HepG2 (cell line): ENCODE results near the gene PCSK5. TPM values are rescaled to one million over a fixed set of nuclear protein-coding genes. Genes with fewer than 3 reads are reported as not detected.

Experiments
- ATAC-seq: fragments of 200-7000 bp; cut with Tn5 transposase; 3 replicates; pipeline ENCODE4 v1.9.1; 2020; ENCODE audit warnings: mild to moderate bottlenecking, moderate library complexity
- BruUV-seq: library from RNA; stranded (reverse); fragments of 400-500 nt; replicated peaks from 2 replicates; lab custom pipeline; 2021; lab: Mats Ljungman, UMichigan
- CTCF ChIA-PET: fragments of 300-600 bp; formaldehyde crosslinking; extraction: SDS; loops from one replicate; lab custom pipeline; 2021; ENCODE audit warnings: low total read pairs, inconsistent platforms, low intra/inter-chr PET ratio; lab: Yijun Ruan, JAX
- POLR2A ChIA-PET: fragments of 350-600 bp; sonication (Branson Sonifier 250); formaldehyde crosslinking; loops from one replicate; lab custom pipeline; 2020; ENCODE audit warnings: antibody characterized with exemption, inconsistent platforms; lab: Yijun Ruan, JAX
- DNase-seq: peaks from one replicate; pipeline ENCODE4 v3.0.0-alpha.2; 2015; ENCODE audit warnings: low spot score
- FAIRE-seq: peaks from 3 replicates; lab custom pipeline; 2011; peaks lifted over from hg19 to GRCh38; lab: Jason Lieb, UNC
- H2AFZ ChIP-seq: one replicate; pipeline ENCODE4 v1.6.1; 2011; ENCODE audit warnings: low read length, inconsistent platforms
- H3K27ac ChIP-seq: fragments of 300-600 bp; 3 replicates; pipeline ENCODE4 v1.8.0; 2011; ENCODE audit warnings: mixed run types, mild to moderate bottlenecking, mixed read lengths, low read length, inconsistent platforms; ENCODE audit not compliant: insufficient read depth; ENCODE audit errors: extremely low read length
- H3K27me3 ChIP-seq, 2 experiments: fragments of 200-600 bp in 1 of 2; 2 replicates in 1 of 2; 3 replicates in 1 of 2; pipeline versions ENCODE4 v1.6.0 to v1.8.0; 2011; ENCODE audit warnings: low read length in 2 of 2, mild to moderate bottlenecking in 2 of 2, moderate library complexity in 2 of 2, inconsistent platforms in 1 of 2; ENCODE audit not compliant: insufficient read depth in 2 of 2, control insufficient read depth in 1 of 2
- H3K36me3 ChIP-seq, 2 experiments: fragments of 200-600 bp in 1 of 2; replicated peaks in 1 of 2; 2 replicates in 1 of 2; 3 replicates in 1 of 2; pipeline versions ENCODE4 v1.5.1 to v1.8.0; 2011; ENCODE audit warnings: low read length in 2 of 2, inconsistent platforms in 1 of 2; ENCODE audit not compliant: insufficient read depth in 2 of 2, control insufficient read depth in 1 of 2
- H3K4me1 ChIP-seq: 2 replicates; pipeline ENCODE4 v1.5.1; 2012; ENCODE audit warnings: low read length, inconsistent platforms; ENCODE audit not compliant: insufficient read depth
- H3K4me2 ChIP-seq: 2 replicates; pipeline ENCODE4 v1.6.0; 2011; ENCODE audit warnings: low read depth, low read length, inconsistent platforms
- H3K4me3 ChIP-seq, 3 experiments: fragments of 200-600 bp in 1 of 3; sonication (generic), shearing (Covaris generic) in 1 of 3; replicated peaks in 1 of 3; 2 replicates each; pipeline ENCODE4 v1.5.1; 2011 to 2016; ENCODE audit warnings: low read length in 3 of 3, inconsistent platforms in 2 of 3, low read depth in 2 of 3, mild to moderate bottlenecking in 2 of 3, control low read depth in 1 of 3, mixed read lengths in 1 of 3; ENCODE audit not compliant: insufficient read depth in 1 of 3
- H3K79me2 ChIP-seq: one replicate; pipeline ENCODE4 v1.6.1; 2011; ENCODE audit warnings: low read length, inconsistent platforms; ENCODE audit not compliant: insufficient read depth
- H3K9ac ChIP-seq: 2 replicates; pipeline ENCODE4 v1.6.0; 2011; ENCODE audit warnings: mild to moderate bottlenecking, low read depth, low read length, inconsistent platforms; ENCODE audit not compliant: insufficient read depth
- H3K9me3 ChIP-seq: 2 replicates; pipeline ENCODE4 v1.5.1; 2012; ENCODE audit warnings: mild to moderate bottlenecking, low read length
- H4K20me1 ChIP-seq: 2 replicates; pipeline ENCODE4 v1.6.0; 2011; ENCODE audit warnings: inconsistent platforms, mild to moderate bottlenecking, low read length, moderate library complexity; ENCODE audit not compliant: insufficient read depth
- CHD2 ChIP-seq: IDR thresholded peaks from 2 replicates; pipeline ENCODE4 v1.6.1; 2011; ENCODE audit warnings: low read depth, low read length, improper control_type of control experiment
- GATAD1 ChIP-seq: IDR thresholded peaks from 2 replicates; pipeline ENCODE4 v1.6.1; 2016; ENCODE audit warnings: missing genetic modification reagents, missing compliant biosample characterization
- KDM6A ChIP-seq: IDR thresholded peaks from 2 replicates; pipeline ENCODE4 v1.6.1; 2016; ENCODE audit warnings: low read depth
- MAFF ChIP-seq: IDR thresholded peaks from 2 replicates; pipeline ENCODE4 v1.6.1; 2011; ENCODE audit warnings: low read depth, low read length, improper control_type of control experiment
- MTA1 ChIP-seq: sonication (generic); formaldehyde crosslinking; IDR thresholded peaks from 2 replicates; pipeline ENCODE4 v1.4.0; 2020; ENCODE audit warnings: missing genetic modification reagents, mild to moderate bottlenecking, borderline replicate concordance
- SOX6 ChIP-seq, 2 experiments: fragments of 450-650 bp in 1 of 2; sonication (generic) in 1 of 2; formaldehyde crosslinking in 1 of 2; IDR thresholded peaks; 2 replicates each; pipeline versions ENCODE4 v1.4.0 to v1.6.1; 2017 to 2020; ENCODE audit warnings: antibody characterized with exemption in 1 of 2, mild to moderate bottlenecking in 1 of 2, missing genetic modification reagents in 1 of 2
- ZMAT5 ChIP-seq: sonication (generic); formaldehyde crosslinking; IDR thresholded peaks from 2 replicates; pipeline ENCODE4 v1.5.0; 2020; ENCODE audit warnings: mild to moderate bottlenecking, low read depth, missing genetic modification reagents, borderline replicate concordance
- ZNF251 ChIP-seq: sonication (generic); formaldehyde crosslinking; IDR thresholded peaks from 2 replicates; pipeline ENCODE4 v1.9.0; 2021; ENCODE audit warnings: mild to moderate bottlenecking, missing genetic modification reagents
- ZNF503 ChIP-seq: sonication (generic); formaldehyde crosslinking; IDR thresholded peaks from 2 replicates; pipeline ENCODE4 v1.4.0; 2020; ENCODE audit warnings: missing genetic modification reagents
- ZNF513 ChIP-seq: sonication (generic); formaldehyde crosslinking; conservative IDR thresholded peaks from 2 replicates; pipeline ENCODE4 v1.5.0; 2020; ENCODE audit warnings: missing genetic modification reagents
- ZNF530 ChIP-seq: sonication (generic); formaldehyde crosslinking; IDR thresholded peaks from 2 replicates; pipeline ENCODE4 v1.5.0; 2020; ENCODE audit warnings: low read depth, mild to moderate bottlenecking, missing genetic modification reagents
- ZNF773 ChIP-seq: sonication (generic); formaldehyde crosslinking; IDR thresholded peaks from 2 replicates; pipeline ENCODE4 v1.4.0; 2020; ENCODE audit warnings: missing genetic modification reagents, borderline replicate concordance
- WGBS: methylation state at CpG from one replicate; pipeline ENCODE4 v1.1.6; 2017; ENCODE audit warnings: low lambda C conversion rate; 5-methylcytosine and 5-hydroxymethylcytosine counted together
- in situ Hi-C: cut with HindIII; loops from 2 replicates; pipeline ENCODE4 v1.10.0; 2017; ENCODE audit warnings: low pct_unique_long_range_greater_than_20kb; ENCODE audit not compliant: extremely low pct_ligation_motif_present
- intact Hi-C: fragments of 100-400 bp; cut with micrococcal nuclease; formaldehyde crosslinking; loops from one replicate; pipeline ENCODE4 v1.10.0; 2022; ENCODE audit not compliant: unreplicated experiment
- polyA plus RNA-seq, 8 experiments: library from polyadenylated mRNA; depleted of rRNA in 3 of 8; stranded (reverse) in 7 of 8; unstranded in 1 of 8; fragments of >200 nt; fragmentation: Illumina TruSeq in 4 of 8; extraction: Trizol in 4 of 8; gene quantifications; 2 replicates each; pipeline versions ENCODE4 v1.2.1 to v1.2.3, GENCODE V29; 2011 to 2016; ENCODE audit warnings: low read depth in 4 of 8, missing spikeins in 1 of 8, mixed read lengths in 1 of 8; ENCODE audit not compliant: insufficient read depth in 1 of 8
- total RNA-seq, 5 experiments: library from RNA; depleted of rRNA; stranded (reverse); fragments of >200 nt; fragmentation: Illumina TruSeq; extraction: Trizol; gene quantifications; 2 replicates each; pipeline ENCODE4 v1.2.3, GENCODE V29; 2016; ENCODE audit warnings: low read depth in 1 of 5

The PCSK5 gene
- total and polyA plus RNA-seq, 2 of the 13 experiments (the other 11 are each of a cell fraction or from before 2014, with no cell fraction given) = 0.55 to 0.66 TPM

- H3K9ac ChIP-seq = no peak overlapping the region
- in situ Hi-C loops = no loop called here
- no peak overlapping the region for H3K4me2 ChIP-seq
- BruUV-seq = no TSS peak
- 57% methylated on average over 8 of the region's 9 CpGs for WGBS
- ChIA-PET CTCF (no interaction called here), POLR2A (no interaction called here)
- no peaks in the 10 kb centered on the region for H3K4me1 ChIP-seq
- FAIRE-seq (no peak), DNase-seq (no peak), ATAC-seq (no peak)
- no peaks in the 10 kb centered on the region for H3K27me3 ChIP-seq
- H4K20me1 ChIP-seq = no peaks in the 10 kb centered on the region
- H3K4me3 ChIP-seq = no peak overlapping the region
- no peaks in the 10 kb centered on the region for H3K79me2 ChIP-seq
- no peaks in the 10 kb centered on the region for H3K9me3 ChIP-seq
- no peaks in the 10 kb centered on the region for H3K36me3 ChIP-seq
- no peak overlapping the region for H2AFZ ChIP-seq
- intact Hi-C loops = no loop called here
- TF ChIP-seq MTA1 (CRISPR knock-in tag) (no peak), GATAD1 (CRISPR knock-in tag) (no peak), ZNF773 (CRISPR knock-in tag) (no peak), ZNF530 (no peak), SOX6 (IDR thresholded peaks at IDR 0.05) (no peak), SOX6 (CRISPR knock-in tag; IDR thresholded peaks at IDR 0.05) (no peak), KDM6A (no peak), ZNF251 (CRISPR knock-in tag) (no peak), ZNF513 (CRISPR knock-in tag) (no peak), CHD2 (no peak), ZMAT5 (CRISPR knock-in tag) (no peak), ZNF503 (no peak), MAFF (no peak)
- no peak overlapping the region for H3K27ac ChIP-seq
Measured at GRCh38 chr9:76246680-76247079, 356.2 kb downstream of the PCSK5 start.
